ENCODE results near the gene VPS16. TPM values are rescaled to one million over a fixed set of nuclear protein-coding genes. Genes with fewer than 3 reads are reported as not detected.

Gene VPS16
- polyA plus RNA-seq (117 and 150 TPM in 2 replicates), polyA minus RNA-seq (70.5 and 72.6 TPM in 2 replicates)

GRCh38 chr20:2840138-2840966 is at the start of gene VPS16, which contains the start of gene PCED1A:
Gene VPS16, plus strand, starts transcription at chr20:2840745. Its CDS starts 30 bp downstream, at chr20:2840775.
Gene PCED1A, minus strand, starts transcription at chr20:2840655. Its CDS starts 743 bp downstream, at chr20:2839912.
- Histone ChIP-seq H3F3A (ENCODE audit: insufficient read depth, low read length, poor library complexity, severe bottlenecking) (no peaks in the 10 kb centered on the region), H3K4me3 (ENCODE audit: low read length) (peak within 1 kb of the TSS; percentile 97), H3K9me3 (ENCODE audit: low read length) (no peaks in the 10 kb centered on the region), H3K27ac (ENCODE audit: low read length) (peak within 1 kb of the TSS; percentile 61), H3K79me2 (replicated peaks; ENCODE audit: insufficient read depth, low read length) (peaks cover 3% of the 10 kb centered on the region), H3K9me2 (ENCODE audit: insufficient read depth, low read length) (no peaks in the 10 kb centered on the region), H3K9ac (ENCODE audit: low read length) (peak within 1 kb of the TSS; percentile 76), H3K27me3 (ENCODE audit: insufficient read depth, low read depth, low read length) (no peaks in the 10 kb centered on the region), H3K4me2 (ENCODE audit: low read length) (peak within 1 kb of the TSS; percentile 63), H3K36me3 (ENCODE audit: insufficient read depth, low read length) (no peaks in the 10 kb centered on the region), H4K20me1 (ENCODE audit: insufficient read depth) (no peaks in the 10 kb centered on the region), H2AFZ (ENCODE audit: low read depth, low read length) (peak within 1 kb of the TSS; percentile 93)
- TF ChIP-seq, protein P1, sequence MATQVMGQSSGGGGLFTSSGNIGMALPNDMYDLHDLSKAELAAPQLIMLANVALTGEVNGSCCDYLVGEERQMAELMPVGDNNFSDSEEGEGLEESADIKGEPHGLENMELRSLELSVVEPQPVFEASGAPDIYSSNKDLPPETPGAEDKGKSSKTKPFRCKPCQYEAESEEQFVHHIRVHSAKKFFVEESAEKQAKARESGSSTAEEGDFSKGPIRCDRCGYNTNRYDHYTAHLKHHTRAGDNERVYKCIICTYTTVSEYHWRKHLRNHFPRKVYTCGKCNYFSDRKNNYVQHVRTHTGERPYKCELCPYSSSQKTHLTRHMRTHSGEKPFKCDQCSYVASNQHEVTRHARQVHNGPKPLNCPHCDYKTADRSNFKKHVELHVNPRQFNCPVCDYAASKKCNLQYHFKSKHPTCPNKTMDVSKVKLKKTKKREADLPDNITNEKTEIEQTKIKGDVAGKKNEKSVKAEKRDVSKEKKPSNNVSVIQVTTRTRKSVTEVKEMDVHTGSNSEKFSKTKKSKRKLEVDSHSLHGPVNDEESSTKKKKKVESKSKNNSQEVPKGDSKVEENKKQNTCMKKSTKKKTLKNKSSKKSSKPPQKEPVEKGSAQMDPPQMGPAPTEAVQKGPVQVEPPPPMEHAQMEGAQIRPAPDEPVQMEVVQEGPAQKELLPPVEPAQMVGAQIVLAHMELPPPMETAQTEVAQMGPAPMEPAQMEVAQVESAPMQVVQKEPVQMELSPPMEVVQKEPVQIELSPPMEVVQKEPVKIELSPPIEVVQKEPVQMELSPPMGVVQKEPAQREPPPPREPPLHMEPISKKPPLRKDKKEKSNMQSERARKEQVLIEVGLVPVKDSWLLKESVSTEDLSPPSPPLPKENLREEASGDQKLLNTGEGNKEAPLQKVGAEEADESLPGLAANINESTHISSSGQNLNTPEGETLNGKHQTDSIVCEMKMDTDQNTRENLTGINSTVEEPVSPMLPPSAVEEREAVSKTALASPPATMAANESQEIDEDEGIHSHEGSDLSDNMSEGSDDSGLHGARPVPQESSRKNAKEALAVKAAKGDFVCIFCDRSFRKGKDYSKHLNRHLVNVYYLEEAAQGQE (IDR thresholded peaks at IDR 0.05; ENCODE audit: borderline replicate concordance): peak; percentile 49
- TF ChIP-seq RAD21 (conservative IDR thresholded peaks at IDR 0.05): peak; percentile 21
- TF ChIP-seq TAF1 (IDR thresholded peaks at IDR 0.05; ENCODE audit: low read depth): no peak
- no peak for TF ChIP-seq EZH2 (IDR thresholded peaks at IDR 0.05; ENCODE audit: borderline replicate concordance, insufficient read depth, low read length, poor library complexity, severe bottlenecking)
- TF ChIP-seq EP300 (conservative IDR thresholded peaks at IDR 0.05; ENCODE audit: poor library complexity, severe bottlenecking): no peak
- peak; percentile 84 for TF ChIP-seq POLR2AphosphoS5 (IDR thresholded peaks at IDR 0.05)
- TF ChIP-seq SMC3 (conservative IDR thresholded peaks at IDR 0.05; ENCODE audit: poor library complexity): no peak
- TF ChIP-seq, protein P2, sequence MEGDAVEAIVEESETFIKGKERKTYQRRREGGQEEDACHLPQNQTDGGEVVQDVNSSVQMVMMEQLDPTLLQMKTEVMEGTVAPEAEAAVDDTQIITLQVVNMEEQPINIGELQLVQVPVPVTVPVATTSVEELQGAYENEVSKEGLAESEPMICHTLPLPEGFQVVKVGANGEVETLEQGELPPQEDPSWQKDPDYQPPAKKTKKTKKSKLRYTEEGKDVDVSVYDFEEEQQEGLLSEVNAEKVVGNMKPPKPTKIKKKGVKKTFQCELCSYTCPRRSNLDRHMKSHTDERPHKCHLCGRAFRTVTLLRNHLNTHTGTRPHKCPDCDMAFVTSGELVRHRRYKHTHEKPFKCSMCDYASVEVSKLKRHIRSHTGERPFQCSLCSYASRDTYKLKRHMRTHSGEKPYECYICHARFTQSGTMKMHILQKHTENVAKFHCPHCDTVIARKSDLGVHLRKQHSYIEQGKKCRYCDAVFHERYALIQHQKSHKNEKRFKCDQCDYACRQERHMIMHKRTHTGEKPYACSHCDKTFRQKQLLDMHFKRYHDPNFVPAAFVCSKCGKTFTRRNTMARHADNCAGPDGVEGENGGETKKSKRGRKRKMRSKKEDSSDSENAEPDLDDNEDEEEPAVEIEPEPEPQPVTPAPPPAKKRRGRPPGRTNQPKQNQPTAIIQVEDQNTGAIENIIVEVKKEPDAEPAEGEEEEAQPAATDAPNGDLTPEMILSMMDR (IDR thresholded peaks at IDR 0.05; ENCODE audit: poor library complexity, severe bottlenecking): no peak
- TF ChIP-seq MXI1 (conservative IDR thresholded peaks at IDR 0.05; ENCODE audit: poor library complexity, severe bottlenecking): peak; percentile 68

DNA sequence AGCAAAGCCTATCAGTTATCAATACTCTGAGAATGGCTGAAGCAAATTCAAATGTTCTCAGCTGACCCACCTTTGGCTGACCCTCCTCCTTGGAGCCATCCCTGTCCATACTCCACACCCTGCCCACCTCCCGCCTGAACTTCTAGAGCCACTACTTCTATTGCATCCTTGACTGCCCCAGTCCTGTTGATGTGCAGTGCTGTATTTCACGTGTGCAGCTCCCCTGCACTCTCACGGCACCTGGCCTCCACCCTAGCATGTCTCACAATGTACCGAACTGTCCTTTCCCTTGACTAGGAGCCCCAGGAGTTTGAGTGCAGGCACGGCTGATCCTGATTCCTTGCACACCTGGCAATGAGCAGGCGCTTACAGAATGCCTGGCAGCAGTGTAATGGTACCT is 47.1 kb upstream of the VPS16 start:
- Histone ChIP-seq H3F3A (ENCODE audit: insufficient read depth, low read length, poor library complexity, severe bottlenecking) (no peaks in the 10 kb centered on the region), H2AFZ (ENCODE audit: low read depth, low read length) (no peak overlapping the region), H3K9ac (ENCODE audit: low read length) (no peak overlapping the region), H3K9me3 (ENCODE audit: low read length) (no peaks in the 10 kb centered on the region), H3K4me3 (ENCODE audit: low read length) (no peak overlapping the region), H3K9me2 (ENCODE audit: insufficient read depth, low read length) (no peaks in the 10 kb centered on the region), H3K27ac (ENCODE audit: low read length) (no peak overlapping the region), H3K79me2 (replicated peaks; ENCODE audit: insufficient read depth, low read length) (no peaks in the 10 kb centered on the region), H4K20me1 (ENCODE audit: insufficient read depth) (no peaks in the 10 kb centered on the region), H3K27me3 (ENCODE audit: insufficient read depth, low read depth, low read length) (no peaks in the 10 kb centered on the region), H3K36me3 (ENCODE audit: insufficient read depth, low read length) (no peaks in the 10 kb centered on the region), H3K4me2 (ENCODE audit: low read length) (no peak overlapping the region)
- TF ChIP-seq SMC3 (conservative IDR thresholded peaks at IDR 0.05; ENCODE audit: poor library complexity) (no peak), EP300 (conservative IDR thresholded peaks at IDR 0.05; ENCODE audit: poor library complexity, severe bottlenecking) (no peak), POLR2AphosphoS5 (IDR thresholded peaks at IDR 0.05) (no peak)
- TF ChIP-seq, protein P1 (IDR thresholded peaks at IDR 0.05; ENCODE audit: borderline replicate concordance): no peak

All from neural cell (in vitro differentiated cells).